Cardiac muscle cell (in vitro differentiated cells and primary cell): ENCODE data around the gene HUWE1. TPM values are rescaled to one million over a fixed set of nuclear protein-coding genes. Genes with fewer than 3 reads are reported as not detected.

Source experiments
- DNase-seq, 2 donors: peaks; one replicate each; pipeline versions ENCODE4 v3.0.0 to v3.0.0-alpha.2; 2010 to 2017; ENCODE audit warnings: low read depth in 1 of 2, low spot score in 1 of 2
- H3K27ac ChIP-seq: fragments of 200-600 bp; sonication (generic); 2 replicates; pipeline ENCODE4 v1.5.1; 2016
- H3K27me3 ChIP-seq: fragments of 200-600 bp; sonication (generic); 2 replicates; pipeline ENCODE4 v1.6.0; 2016; ENCODE audit warnings: control low read depth
- H3K36me3 ChIP-seq: fragments of 200-600 bp; sonication (generic); 2 replicates; pipeline ENCODE4 v1.5.1; 2016; ENCODE audit warnings: control low read depth
- H3K4me1 ChIP-seq: fragments of 200-600 bp; sonication (generic); 2 replicates; pipeline ENCODE4 v1.8.1; 2017; ENCODE audit warnings: low read depth, mild to moderate bottlenecking, mixed run types
- H3K4me3 ChIP-seq: fragments of 200-600 bp; sonication (generic); 2 replicates; pipeline ENCODE4 v1.5.1; 2016; ENCODE audit warnings: mild to moderate bottlenecking
- H3K9me3 ChIP-seq: fragments of 200-600 bp; sonication (generic); 2 replicates; pipeline ENCODE4 v1.5.1; 2017; ENCODE audit warnings: low read depth, mild to moderate bottlenecking, control low read depth
- CTCF ChIP-seq: IDR thresholded peaks from 2 replicates; pipeline ENCODE4 v1.5.1; 2012; ENCODE audit warnings: low read depth, mild to moderate bottlenecking, low read length
- polyA plus RNA-seq: library from polyadenylated mRNA; unstranded; fragments of >200 nt; fragmentation: Nextera tagmentation; extraction: Ambion mirVana; gene quantifications from 2 replicates; pipeline ENCODE4 v1.2.1, GENCODE V29; 2016
- total RNA-seq: library from RNA; depleted of rRNA; stranded (reverse); fragments of >200 nt; gene quantifications from 2 replicates; pipeline ENCODE4 v1.2.3, GENCODE V29; 2016

Gene HUWE1
- total and polyA plus RNA-seq, 2 experiments from 2014 or later: 56.0 to 163 TPM

DNA sequence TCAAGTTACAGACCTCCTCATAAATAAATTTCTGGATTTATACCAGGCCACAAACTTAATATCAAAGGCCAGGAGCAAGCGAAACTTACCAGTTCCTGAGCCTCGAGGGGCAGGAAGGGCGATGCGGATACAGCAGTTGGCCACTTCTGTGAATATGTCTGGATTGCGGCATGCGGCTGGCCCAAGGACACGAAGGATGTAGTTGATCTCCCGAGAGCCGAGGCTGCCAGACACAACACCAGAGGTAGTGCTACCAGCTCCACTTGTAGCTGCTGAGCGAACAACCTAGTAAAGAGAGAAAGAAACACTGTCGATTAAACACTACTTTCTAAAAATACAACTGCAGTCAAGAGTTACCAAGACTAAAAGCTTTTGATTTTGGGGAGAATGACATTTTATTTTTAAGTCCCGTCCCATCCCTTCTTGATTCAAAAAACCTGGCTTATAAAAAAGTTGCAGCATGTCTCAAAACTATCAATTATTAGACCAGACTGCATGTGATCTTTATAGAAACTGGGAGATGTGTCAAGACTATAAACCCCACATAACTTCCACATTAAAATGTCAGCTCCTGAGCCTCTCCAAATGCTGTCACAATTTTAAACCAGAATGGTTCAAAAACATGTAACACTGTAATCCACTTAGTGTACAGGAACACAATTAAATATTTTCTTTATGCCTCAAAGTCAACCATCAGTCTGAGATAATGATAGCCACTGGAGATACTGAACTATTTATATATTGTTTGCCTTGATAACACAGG is 105.6 kb downstream of the HUWE1 start:
- no peak for TF ChIP-seq CTCF
- H3K4me3 ChIP-seq: no peak overlapping the region
- peaks cover 44% of the 10 kb centered on the region for H3K36me3 ChIP-seq
- H3K9me3 ChIP-seq: no peaks in the 10 kb centered on the region
- no peak for DNase-seq
- H3K27ac ChIP-seq: no peak overlapping the region
- H3K27me3 ChIP-seq: no peaks in the 10 kb centered on the region
- no peaks in the 10 kb centered on the region for H3K4me1 ChIP-seq

GRCh38 chrX:53571494-53571893 is 115.0 kb downstream of the HUWE1 start:
- H3K27me3 ChIP-seq: no peaks in the 10 kb centered on the region
- H3K9me3 ChIP-seq: peaks cover 4% of the 10 kb centered on the region
- no peak overlapping the region for H3K27ac ChIP-seq
- H3K4me3 ChIP-seq: no peak overlapping the region
- peaks cover 70% of the 10 kb centered on the region for H3K36me3 ChIP-seq
- no peak for DNase-seq
- H3K4me1 ChIP-seq: no peaks in the 10 kb centered on the region
- no peak for TF ChIP-seq CTCF

- DNase-seq: no peak
- H3K4me1 ChIP-seq: no peaks in the 10 kb centered on the region
- no peak overlapping the region for H3K4me3 ChIP-seq
- H3K9me3 ChIP-seq: peaks cover 4% of the 10 kb centered on the region
- no peak overlapping the region for H3K27ac ChIP-seq
- H3K27me3 ChIP-seq: no peaks in the 10 kb centered on the region
- TF ChIP-seq CTCF: no peak
- peaks cover 41% of the 10 kb centered on the region for H3K36me3 ChIP-seq
These were observed 123.2 kb downstream of the HUWE1 start for GRCh38 chrX:53563324-53563723.

- no peak for DNase-seq
- Histone ChIP-seq H3K36me3 (peaks cover 45% of the 10 kb centered on the region), H3K27me3 (no peaks in the 10 kb centered on the region), H3K4me3 (no peak overlapping the region), H3K4me1 (no peaks in the 10 kb centered on the region), H3K9me3 (peaks cover 4% of the 10 kb centered on the region), H3K27ac (no peak overlapping the region)
- TF ChIP-seq CTCF: no peak
These were observed 124.6 kb downstream of the HUWE1 start for GRCh38 chrX:53561912-53562311.

- H3K36me3 ChIP-seq: peaks cover 31% of the 10 kb centered on the region
- H3K9me3 ChIP-seq: no peaks in the 10 kb centered on the region
- no peak for TF ChIP-seq CTCF
These were observed 127.9 kb downstream of the HUWE1 start for GRCh38 chrX:53558646-53559045.

More at GRCh38 chrX:53558646-53559045, 127.9 kb downstream of the HUWE1 start:
- no peak overlapping the region for H3K27ac ChIP-seq
- H3K4me3 ChIP-seq: no peak overlapping the region
- H3K27me3 ChIP-seq: no peaks in the 10 kb centered on the region
- DNase-seq: no peak
- no peaks in the 10 kb centered on the region for H3K4me1 ChIP-seq
